ENCODE results near the gene TANGO2.

DNA sequence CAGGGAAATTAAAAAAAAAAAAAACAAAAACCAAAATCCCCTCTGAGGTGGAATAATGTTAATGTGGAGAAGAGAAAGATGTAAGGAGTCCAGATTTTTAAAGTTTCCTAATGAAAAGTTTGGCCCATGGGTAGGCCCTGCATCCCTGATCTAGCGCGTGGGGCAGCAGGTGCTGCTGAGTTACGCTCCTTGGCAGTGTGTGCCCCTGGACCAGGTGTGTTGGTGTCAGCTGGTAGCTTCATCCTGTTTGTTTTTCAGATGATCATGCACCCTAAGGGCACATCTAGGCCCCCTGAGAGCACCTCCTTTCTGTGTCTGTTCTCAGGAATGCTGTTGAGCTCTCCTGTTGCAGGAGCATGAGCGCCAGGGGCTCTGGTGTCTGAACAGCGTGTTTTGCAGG lies 65.9 kb downstream of the TANGO2 start:
- TF ChIP-seq, protein P1, sequence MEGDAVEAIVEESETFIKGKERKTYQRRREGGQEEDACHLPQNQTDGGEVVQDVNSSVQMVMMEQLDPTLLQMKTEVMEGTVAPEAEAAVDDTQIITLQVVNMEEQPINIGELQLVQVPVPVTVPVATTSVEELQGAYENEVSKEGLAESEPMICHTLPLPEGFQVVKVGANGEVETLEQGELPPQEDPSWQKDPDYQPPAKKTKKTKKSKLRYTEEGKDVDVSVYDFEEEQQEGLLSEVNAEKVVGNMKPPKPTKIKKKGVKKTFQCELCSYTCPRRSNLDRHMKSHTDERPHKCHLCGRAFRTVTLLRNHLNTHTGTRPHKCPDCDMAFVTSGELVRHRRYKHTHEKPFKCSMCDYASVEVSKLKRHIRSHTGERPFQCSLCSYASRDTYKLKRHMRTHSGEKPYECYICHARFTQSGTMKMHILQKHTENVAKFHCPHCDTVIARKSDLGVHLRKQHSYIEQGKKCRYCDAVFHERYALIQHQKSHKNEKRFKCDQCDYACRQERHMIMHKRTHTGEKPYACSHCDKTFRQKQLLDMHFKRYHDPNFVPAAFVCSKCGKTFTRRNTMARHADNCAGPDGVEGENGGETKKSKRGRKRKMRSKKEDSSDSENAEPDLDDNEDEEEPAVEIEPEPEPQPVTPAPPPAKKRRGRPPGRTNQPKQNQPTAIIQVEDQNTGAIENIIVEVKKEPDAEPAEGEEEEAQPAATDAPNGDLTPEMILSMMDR (conservative IDR thresholded peaks at IDR 0.05 in 1 of 2, IDR thresholded peaks at IDR 0.05 in 1 of 2; ENCODE audit: extremely low read depth in 1 of 2, insufficient read depth in 1 of 2, low read depth in 1 of 2, low read length in 2 of 2) = no peak
- TF ChIP-seq EZH2 (IDR thresholded peaks at IDR 0.05; ENCODE audit: borderline replicate concordance, low read length) = no peak

All from mammary epithelial cell (primary cell).